Stimulated activated naive B cell treated with anti-CD40 and anti-IgM and Interleukin-4, amounts not matched to agents 10 μg/mL and 1 μg/mL and 100 μg/mL, for 72 hours (primary cell): Measurements from ENCODE around the gene ZKSCAN5.
"Not testable (repeated sequence)": the region's sequence is repeated elsewhere in the genome, so short reads cannot be mapped to it uniquely, and the experiment has no call there.

Experiments used
- ATAC-seq, 2 donors: fragments of 150-1000 bp; cut with Tn5 transposase; replicated peaks; 2 replicates each; pipeline ENCODE4 v1.10.0; 2021; ENCODE audit warnings: moderate library complexity in 1 of 2
- DNase-seq: peaks from one replicate; pipeline ENCODE4 v3.0.0; 2021
- H3K27ac Mint-ChIP-seq: one replicate; pipeline ENCODE4 v1.8.0; 2022; ENCODE audit warnings: mild to moderate bottlenecking, mixed read lengths
- H3K27me3 Mint-ChIP-seq, 2 donors: one replicate each; pipeline ENCODE4 v1.8.0; 2022; ENCODE audit warnings: mixed read lengths in 2 of 2
- H3K36me3 Mint-ChIP-seq, 2 donors: one replicate each; pipeline ENCODE4 v1.8.0; 2022; ENCODE audit warnings: mixed read lengths in 2 of 2, mild to moderate bottlenecking in 1 of 2
- H3K4me1 Mint-ChIP-seq, 2 donors: one replicate each; pipeline ENCODE4 v1.8.0; 2022; ENCODE audit warnings: mixed read lengths in 2 of 2, mild to moderate bottlenecking in 1 of 2
- H3K4me3 Mint-ChIP-seq, 2 donors: one replicate each; pipeline ENCODE4 v1.8.0; 2022; ENCODE audit warnings: mild to moderate bottlenecking in 2 of 2, mixed read lengths in 2 of 2, moderate library complexity in 1 of 2
- H3K9me3 Mint-ChIP-seq, 2 donors: one replicate each; pipeline ENCODE4 v1.8.0; 2022; ENCODE audit warnings: mixed read lengths in 2 of 2, mild to moderate bottlenecking in 1 of 2

Gene ZKSCAN5

DNA sequence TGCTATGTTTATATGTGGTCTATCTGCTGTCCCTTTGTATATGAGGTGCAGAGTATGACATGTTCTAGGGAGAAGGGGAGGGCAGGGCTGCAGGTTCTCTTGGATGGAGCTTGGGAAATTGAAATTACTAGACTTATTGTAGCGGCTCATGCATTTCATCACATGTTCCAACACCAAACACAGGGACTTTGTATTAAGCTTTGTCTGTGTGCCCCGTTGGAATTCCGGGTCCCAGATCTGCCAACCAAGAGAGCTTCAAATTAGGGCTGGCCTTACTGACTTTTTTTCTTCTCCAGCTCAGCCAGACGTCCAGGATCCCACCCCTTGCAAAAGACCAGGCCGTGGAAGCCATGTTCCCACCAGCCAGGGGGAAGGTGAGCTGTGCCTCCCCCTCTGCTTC is 28.4 kb upstream of the ZKSCAN5 start:
- H3K27me3 Mint-ChIP-seq, result no peaks in the 10 kb centered on the region
- DNase-seq (no peak), ATAC-seq (no peak)
- H3K4me1 Mint-ChIP-seq, result peaks cover 29 to 35% of the 10 kb centered on the region in 2 donors
- peaks cover 19 to 47% of the 10 kb centered on the region in 2 donors for H3K36me3 Mint-ChIP-seq
- no peak overlapping the region for H3K4me3 Mint-ChIP-seq
- no peak overlapping the region for H3K27ac Mint-ChIP-seq
- no peaks in the 10 kb centered on the region for H3K9me3 Mint-ChIP-seq

DNA sequence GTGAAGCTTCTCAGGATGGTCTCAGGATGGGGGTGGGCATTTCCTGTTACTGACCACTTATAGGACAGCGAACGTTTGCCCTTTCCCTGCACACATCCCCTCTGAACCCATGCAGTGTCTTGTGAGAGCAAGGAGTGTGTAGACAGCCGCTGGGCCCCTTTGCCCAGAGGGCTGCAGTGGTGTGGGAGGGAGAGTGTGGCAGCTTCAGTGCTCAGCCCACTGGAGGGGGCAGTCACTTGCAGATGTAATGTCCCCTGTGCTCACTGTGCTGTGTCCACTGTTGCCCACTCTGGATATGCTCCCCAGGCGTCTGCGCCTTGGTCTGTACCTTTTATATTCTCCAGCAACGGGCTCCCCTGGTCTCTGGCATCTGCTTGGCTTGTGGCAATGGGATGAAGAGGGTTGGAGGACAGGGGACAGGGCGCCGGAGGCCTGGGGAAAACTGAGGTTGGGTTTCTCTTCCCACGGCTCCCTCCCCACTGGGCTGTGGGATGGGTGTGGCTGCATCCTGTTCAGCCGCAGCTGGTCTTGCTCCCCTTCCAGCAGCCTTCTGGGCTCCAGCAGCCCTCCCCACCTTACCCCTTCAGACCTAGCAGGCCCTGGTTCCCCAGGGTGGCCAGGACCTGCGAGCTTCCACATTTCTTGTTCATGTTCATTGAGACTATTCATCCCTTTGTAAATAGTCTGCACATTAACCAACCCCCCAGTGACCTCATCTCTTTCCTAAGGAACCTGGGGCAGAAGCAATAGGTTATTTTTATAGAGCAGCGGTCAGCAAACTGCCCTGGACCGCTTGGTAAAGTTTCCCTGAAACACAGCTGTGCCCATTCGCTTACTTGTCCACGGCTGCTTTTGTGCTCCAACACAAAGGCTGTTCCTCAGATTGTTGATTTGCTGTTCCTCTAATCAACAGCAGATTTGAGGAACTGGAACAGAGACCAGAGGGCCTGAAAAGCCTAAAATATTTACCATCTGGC is 25.7 kb upstream of the ZKSCAN5 start:
- ATAC-seq (peak; percentile 20 to 25), DNase-seq (no peak)
- H3K27me3 Mint-ChIP-seq, result no peaks in the 10 kb centered on the region
- H3K9me3 Mint-ChIP-seq, result no peaks in the 10 kb centered on the region
- H3K4me3 Mint-ChIP-seq, result no peak overlapping the region
- peaks cover 22 to 35% of the 10 kb centered on the region in 2 donors for H3K4me1 Mint-ChIP-seq
- peak overlapping the region; percentile 83 for H3K27ac Mint-ChIP-seq
- H3K36me3 Mint-ChIP-seq, result peaks cover 23 to 44% of the 10 kb centered on the region in 2 donors

DNA sequence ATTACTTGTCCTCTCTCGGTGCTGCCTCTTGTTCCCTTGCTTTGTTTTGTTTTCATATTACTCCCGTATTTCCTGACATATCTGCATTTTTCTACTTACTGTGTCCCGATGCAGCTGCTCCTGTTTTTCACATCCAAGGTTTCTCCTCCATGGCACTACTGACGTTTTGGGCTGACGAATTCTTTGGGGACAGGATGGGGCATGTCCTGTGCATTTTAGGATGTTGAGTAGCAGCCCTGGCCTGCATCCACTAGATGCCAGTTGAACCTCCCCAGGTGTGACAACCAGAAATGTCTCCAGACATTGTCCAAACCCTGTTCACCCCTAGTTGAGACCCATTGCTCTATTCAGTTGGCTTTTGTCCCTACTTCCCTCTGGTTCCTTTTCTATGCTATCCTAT is 19.4 kb upstream of the ZKSCAN5 start:
- no peak overlapping the region for H3K27ac Mint-ChIP-seq

DNA sequence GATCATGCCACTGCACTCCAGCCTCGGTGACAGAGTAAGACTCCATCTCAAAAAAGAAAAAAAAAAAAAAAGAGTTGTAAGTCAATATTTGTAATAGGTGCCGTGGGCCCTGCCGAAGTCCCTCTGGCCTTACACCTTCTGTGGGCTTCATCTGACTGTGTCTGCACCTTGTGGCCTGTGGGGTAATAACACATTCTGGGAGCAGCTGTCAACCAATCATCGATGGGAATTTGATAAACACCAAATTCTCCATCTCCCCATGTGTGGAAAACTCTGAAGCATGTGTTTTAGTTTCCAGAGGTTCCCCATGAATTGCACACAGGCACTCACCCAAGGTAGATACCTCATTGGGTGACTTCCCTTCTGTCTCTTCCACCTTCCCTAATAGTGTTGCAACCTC is 15.2 kb upstream of the ZKSCAN5 start:
- Mint-ChIP-seq H3K36me3 (peaks cover 48 to 66% of the 10 kb centered on the region in 2 donors), H3K4me3 (no peak overlapping the region), H3K4me1 (peaks cover 0 to 2% of the 10 kb centered on the region in 2 donors), H3K27me3 (no peaks in the 10 kb centered on the region), H3K27ac (no peak overlapping the region), H3K9me3 (peaks cover 9% of the 10 kb centered on the region in 2 donors)
- DNase-seq (no peak), ATAC-seq (peak; percentile 44 to 52)

More for the DNA sequence above, 19.4 kb upstream of the ZKSCAN5 start:
- Mint-ChIP-seq H3K27me3 (no peaks in the 10 kb centered on the region), H3K36me3 (peaks cover 31 to 49% of the 10 kb centered on the region in 2 donors), H3K4me1 (peaks cover 0 to 2% of the 10 kb centered on the region in 2 donors), H3K4me3 (no peak overlapping the region), H3K9me3 (no peaks in the 10 kb centered on the region)
- ATAC-seq, result no peak
- DNase-seq, result no peak

DNA sequence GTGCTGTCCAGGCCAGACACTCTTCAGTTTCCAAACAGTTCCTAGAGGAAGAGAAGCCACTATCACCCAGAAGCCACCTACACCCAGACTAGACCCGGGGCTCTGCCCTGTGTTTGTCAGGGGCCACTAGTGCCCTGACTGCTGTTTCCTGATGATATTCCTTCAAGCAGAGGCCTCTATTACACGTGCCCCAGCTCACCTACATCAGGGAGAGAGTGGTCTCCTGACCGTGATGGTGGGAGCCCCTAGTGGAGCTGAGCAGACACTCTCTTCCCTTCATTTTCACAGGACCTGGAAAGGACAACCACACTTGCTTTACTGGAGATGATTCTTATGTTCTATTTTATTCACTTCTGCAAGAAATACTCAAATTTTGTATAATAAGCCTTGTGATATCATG is 13.6 kb upstream of the ZKSCAN5 start:
- no peak overlapping the region for H3K4me3 Mint-ChIP-seq
- DNase-seq (no peak), ATAC-seq (no peak)
- peaks cover 0 to 2% of the 10 kb centered on the region in 2 donors for H3K4me1 Mint-ChIP-seq
- no peak overlapping the region for H3K27ac Mint-ChIP-seq
- H3K9me3 Mint-ChIP-seq, result peaks cover 10 to 11% of the 10 kb centered on the region in 2 donors
- H3K36me3 Mint-ChIP-seq, result peaks cover 45 to 70% of the 10 kb centered on the region in 2 donors
- no peaks in the 10 kb centered on the region for H3K27me3 Mint-ChIP-seq

DNA sequence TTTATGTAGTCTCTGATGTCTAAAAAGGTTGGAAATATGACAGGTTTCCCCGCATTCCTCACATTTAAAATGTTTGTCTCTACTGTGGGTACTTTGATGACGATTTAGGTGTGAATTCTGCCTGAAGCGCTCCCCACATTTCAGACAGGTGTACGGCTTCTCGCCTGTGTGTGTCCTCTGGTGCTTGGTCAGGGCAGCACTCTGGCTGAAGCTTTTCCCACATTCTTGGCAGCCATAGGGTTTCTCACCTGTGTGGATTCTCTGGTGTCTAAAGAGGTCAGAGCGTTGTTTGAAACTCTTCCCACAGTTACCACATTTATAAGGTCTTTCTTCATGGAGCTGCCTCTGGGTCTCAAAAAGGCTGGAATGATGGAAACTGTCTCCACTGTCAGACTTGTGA is 10.6 kb upstream of the ZKSCAN5 start:
- Mint-ChIP-seq H3K9me3 (peaks cover 10 to 11% of the 10 kb centered on the region in 2 donors), H3K4me3 (no peak overlapping the region), H3K4me1 (peaks cover 15 to 17% of the 10 kb centered on the region in 2 donors), H3K36me3 (peaks cover 57 to 66% of the 10 kb centered on the region in 2 donors), H3K27ac (peak overlapping the region; percentile 20), H3K27me3 (no peaks in the 10 kb centered on the region)
- DNase-seq, result no peak
- no peak for ATAC-seq

DNA sequence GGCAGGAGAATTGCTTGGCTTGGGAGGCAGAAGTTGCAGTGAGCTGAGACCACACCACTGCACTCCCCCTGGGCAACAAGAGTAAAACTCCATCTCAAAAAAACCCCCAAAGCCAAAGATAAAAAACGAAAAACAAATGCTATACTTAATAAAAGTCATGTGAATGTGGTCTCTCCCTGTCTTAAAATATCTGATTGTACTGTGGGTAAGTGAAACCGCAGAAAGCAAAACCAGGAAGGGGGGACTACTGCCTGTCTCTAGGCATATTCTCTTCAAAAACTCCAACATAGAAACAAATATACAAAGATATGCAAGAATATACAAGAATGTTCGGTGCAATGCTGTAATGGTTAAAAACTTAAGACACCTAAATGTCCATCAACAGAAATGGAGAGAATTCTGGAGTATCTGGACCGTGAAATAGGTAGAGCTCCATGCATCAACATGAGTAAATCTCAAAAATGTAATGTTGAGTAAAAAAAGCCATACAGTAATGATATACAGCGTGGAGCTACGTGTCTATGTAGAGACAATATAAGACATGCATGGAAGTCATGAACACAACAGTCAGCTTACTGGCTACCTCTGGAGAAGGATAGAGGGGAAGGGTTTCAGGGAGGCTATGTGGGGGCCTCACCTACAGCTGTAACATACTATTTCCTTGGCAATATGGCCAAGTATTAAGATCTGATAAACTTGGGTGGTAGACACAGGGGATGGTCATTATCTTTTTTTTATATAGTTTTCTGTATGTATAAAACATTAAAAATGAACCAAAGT is 6.5 kb upstream of the ZKSCAN5 start:
- Mint-ChIP-seq H3K4me3 (peak overlapping the region; percentile 83 to 98), H3K36me3 (peaks cover 51 to 62% of the 10 kb centered on the region in 2 donors), H3K27me3 (no peaks in the 10 kb centered on the region), H3K27ac (peak overlapping the region; percentile 63), H3K4me1 (peaks cover 16 to 31% of the 10 kb centered on the region in 2 donors), H3K9me3 (peaks cover 10 to 12% of the 10 kb centered on the region in 2 donors)
- ATAC-seq (no peak), DNase-seq (no peak)

DNA sequence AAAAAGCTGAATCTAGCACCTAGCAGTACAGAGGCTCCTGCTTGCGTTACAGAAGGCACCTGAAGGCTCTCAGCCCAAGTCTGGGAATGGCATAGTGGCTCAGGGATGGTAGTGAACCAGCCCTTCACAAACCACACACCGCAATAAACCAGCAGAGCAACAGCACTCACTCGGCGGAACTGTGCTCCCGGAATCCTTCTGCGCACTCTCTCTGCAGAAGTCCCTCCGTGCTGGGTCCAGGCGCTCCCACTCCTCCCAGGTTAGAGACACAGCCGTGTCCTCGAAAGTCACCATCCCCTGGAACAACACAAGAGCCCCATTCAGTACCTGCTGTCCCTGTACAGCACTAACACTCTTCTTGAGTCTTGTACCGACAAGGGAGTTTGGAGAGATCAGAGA is 5.9 kb upstream of the ZKSCAN5 start:
- Mint-ChIP-seq H3K36me3 (peaks cover 45 to 56% of the 10 kb centered on the region in 2 donors), H3K4me3 (peak overlapping the region; percentile 91 to 98)

DNA sequence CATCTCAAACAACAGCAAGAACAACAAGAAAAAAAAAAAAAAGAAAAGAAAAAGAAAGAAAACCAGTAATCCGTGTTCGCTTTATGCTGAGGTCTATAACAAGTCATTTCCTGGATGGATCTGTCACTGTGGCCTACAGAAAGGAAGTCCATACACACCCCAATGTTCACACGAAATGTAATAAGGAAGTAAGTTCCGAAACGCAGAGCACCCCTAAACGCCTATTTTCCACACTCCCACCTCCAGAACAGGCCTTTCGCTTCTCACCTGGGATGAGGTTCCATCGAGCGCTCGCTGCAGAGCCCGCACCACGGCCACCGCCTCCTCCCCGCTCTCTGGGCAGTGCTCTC is 5.1 kb upstream of the ZKSCAN5 start:
- no peak for DNase-seq
- Mint-ChIP-seq H3K9me3 (peaks cover 0 to 2% of the 10 kb centered on the region in 2 donors), H3K27ac (peak overlapping the region; percentile 99), H3K4me1 (peaks cover 16 to 31% of the 10 kb centered on the region in 2 donors), H3K4me3 (peak overlapping the region; percentile 91 to 98), H3K36me3 (peaks cover 37 to 48% of the 10 kb centered on the region in 2 donors), H3K27me3 (no peaks in the 10 kb centered on the region)
- peak; percentile 44 to 50 for ATAC-seq

More for the DNA sequence above, 5.9 kb upstream of the ZKSCAN5 start:
- DNase-seq, result no peak
- no peak for ATAC-seq
- Mint-ChIP-seq H3K27ac (peak overlapping the region; percentile 99), H3K9me3 (peaks cover 8 to 10% of the 10 kb centered on the region in 2 donors), H3K27me3 (no peaks in the 10 kb centered on the region), H3K4me1 (peaks cover 16 to 31% of the 10 kb centered on the region in 2 donors)

DNA sequence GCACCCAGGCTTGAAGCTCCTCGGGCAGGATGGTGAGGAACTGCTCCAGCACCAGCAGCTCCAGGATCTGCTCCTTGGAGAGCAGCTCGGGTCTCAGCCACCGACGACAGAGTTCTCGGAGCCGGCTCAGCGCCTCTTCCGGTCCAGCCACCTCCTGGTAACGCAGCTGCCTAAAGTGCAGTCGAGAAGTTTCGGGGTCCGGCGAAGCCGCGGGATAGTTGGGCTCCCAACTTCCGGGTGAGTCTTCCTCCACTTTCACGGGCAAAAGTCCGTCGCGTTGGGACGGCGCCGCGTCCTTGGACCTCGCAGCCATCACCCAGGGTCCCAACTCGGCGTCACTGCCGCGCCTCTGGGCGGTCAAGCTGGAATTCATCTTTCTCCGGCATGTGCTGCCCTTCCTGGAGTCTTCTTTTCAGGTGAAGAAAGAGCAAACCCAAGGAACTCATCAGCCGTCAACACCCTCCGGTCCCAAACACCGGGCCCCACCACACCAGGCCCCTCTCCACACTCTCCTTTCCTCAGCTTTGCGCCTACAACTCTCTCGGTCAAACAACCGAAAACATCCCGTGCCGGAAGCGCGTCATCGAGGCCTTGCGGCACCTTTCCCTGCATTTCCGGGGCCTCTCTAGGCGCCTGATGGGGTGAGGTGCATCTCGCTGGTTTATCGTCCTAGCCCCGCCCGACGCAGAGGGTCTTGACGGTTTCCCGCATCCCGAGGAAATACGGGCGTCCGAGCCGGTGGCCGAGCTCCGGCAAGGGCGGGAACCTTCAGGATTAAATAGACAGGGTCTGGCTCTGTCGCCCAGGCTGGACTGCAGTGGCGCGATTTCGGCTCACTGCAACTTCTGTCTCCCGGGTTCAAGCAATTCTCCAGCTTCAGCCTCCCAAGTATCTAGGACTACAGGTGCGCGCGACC is 4.5 kb upstream of the ZKSCAN5 start, which contains the start of gene ZNF394:
TSS of gene ZNF394 (minus strand) at position 561 of the 916 bp plus-strand sequence. CDS start at position 373, 188 bp downstream.
- Mint-ChIP-seq H3K4me1 (peaks cover 16 to 31% of the 10 kb centered on the region in 2 donors), H3K27me3 (no peaks in the 10 kb centered on the region), H3K9me3 (peaks cover 0 to 1% of the 10 kb centered on the region in 2 donors), H3K36me3 (peaks cover 33 to 42% of the 10 kb centered on the region in 2 donors), H3K27ac (peak within 1 kb of the TSS; percentile 99), H3K4me3 (peak within 1 kb of the TSS; percentile 91 to 98)
- peak; percentile 83 for DNase-seq
- ATAC-seq, result peak; percentile 58 to 62

DNA sequence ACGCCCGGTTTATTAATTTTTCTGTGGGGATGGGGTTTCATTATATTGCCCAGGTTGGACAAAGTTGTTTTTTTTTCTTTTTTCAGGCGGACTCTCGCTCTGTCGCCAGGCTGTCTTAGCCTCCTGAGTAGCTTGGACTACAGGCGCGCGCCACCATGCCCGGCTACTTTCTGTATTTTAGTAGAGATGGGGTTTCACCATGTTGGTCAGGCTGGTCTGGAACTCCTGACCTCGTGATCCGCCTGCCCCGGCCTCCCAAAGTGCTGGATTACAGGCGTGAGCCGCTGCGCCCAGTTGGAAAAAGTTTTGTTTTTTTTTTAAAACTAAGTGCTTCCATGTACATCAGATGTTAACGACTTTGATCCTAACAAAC is 3.8 kb upstream of the ZKSCAN5 start:
- Mint-ChIP-seq H3K27ac (peak overlapping the region; percentile 99), H3K4me3 (peak overlapping the region; percentile 91 to 98), H3K4me1 (peaks cover 16 to 35% of the 10 kb centered on the region in 2 donors), H3K9me3 (peaks cover 0 to 1% of the 10 kb centered on the region in 2 donors), H3K27me3 (no peaks in the 10 kb centered on the region), H3K36me3 (peaks cover 33 to 36% of the 10 kb centered on the region in 2 donors)
- no peak for ATAC-seq
- no peak for DNase-seq

DNA sequence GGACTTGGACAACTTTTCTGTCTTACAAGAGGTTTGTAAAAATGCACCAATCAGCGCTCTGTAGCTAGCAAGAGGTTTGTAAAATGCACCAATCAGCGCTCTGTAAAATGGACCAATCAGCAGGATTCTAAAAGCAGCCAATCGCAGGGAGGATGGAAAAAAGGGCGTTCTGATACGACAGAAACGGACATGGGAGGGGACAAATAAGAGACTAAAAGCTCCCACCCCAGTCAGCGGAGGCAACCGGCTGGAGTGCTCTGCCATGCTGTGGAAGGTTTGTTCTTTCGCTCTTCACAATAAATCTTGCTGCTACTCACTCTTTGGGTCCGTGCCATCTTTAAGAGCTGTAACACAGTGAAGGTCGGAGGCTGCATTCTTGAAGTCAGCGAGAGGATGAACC is 3.2 kb upstream of the ZKSCAN5 start:
- peak overlapping the region; percentile 91 to 98 for H3K4me3 Mint-ChIP-seq
- ATAC-seq, H3K9me3 Mint-ChIP-seq: not testable (repeated sequence)

DNA sequence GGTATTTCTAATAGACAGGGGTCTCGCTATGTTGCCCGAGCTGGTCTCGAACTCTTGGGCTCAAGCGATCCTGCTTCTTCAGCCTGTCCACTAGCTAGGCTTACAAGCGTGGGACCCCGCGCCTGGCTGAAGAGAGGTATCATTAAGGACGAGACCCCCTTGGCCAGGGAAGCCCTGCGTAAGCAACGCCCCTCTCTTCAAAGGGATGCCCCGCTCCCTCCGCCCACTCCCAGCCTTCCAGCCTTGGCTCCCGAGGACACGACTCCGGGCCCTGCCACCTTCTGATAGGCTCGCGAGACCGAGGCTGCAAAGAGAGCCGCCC is 220 bp upstream of the ZKSCAN5 start:
- Mint-ChIP-seq H3K27ac (peak overlapping the region; percentile 95), H3K36me3 (peaks cover 22 to 27% of the 10 kb centered on the region in 2 donors), H3K4me1 (peaks cover 9 to 29% of the 10 kb centered on the region in 2 donors), H3K9me3 (peaks cover 0 to 1% of the 10 kb centered on the region in 2 donors), H3K4me3 (peak overlapping the region; percentile 87 to 91), H3K27me3 (no peaks in the 10 kb centered on the region)
- ATAC-seq (no peak), DNase-seq (no peak)

More for the DNA sequence above, 3.2 kb upstream of the ZKSCAN5 start:
- Mint-ChIP-seq H3K4me1 (peaks cover 18 to 41% of the 10 kb centered on the region in 2 donors), H3K36me3 (peaks cover 32 to 36% of the 10 kb centered on the region in 2 donors)
- not testable (repeated sequence) for H3K27me3 Mint-ChIP-seq, H3K27ac Mint-ChIP-seq, DNase-seq
